ENCODE data around the gene GP1BA.
A peak's percentile ranks its signal among the peaks of the same experiment; 100 is the strongest.

The GP1BA gene

DNA sequence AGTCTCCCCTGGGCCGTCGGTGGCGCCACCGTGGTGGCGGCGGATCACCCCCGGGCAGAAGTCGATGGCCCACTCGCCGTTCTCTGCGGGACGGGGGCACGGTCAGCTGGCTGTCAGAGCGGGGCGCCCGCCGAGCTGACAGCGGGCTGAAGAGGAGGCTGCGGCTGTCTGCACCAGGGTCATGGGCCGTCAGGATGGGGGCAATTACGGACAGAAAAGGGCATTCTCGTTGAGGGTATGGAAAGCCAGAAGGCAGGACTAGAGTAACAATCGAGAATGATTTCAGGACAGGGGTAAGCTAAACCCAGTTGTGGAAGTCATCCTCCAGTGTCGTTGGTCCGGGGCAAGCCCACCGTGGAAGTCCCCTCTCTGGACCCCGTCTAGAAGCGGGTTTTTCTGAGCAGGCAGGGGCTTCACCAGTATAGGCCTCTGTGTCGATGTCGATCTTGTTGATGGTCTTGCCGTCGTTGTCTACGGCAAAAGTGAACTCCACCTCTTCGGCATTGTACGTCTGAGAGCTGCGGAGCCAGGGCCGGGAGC, 30.9 kb upstream of the GP1BA start:
- Histone ChIP-seq H3K4me3 (ENCODE audit: low read depth, low read length) (no peak overlapping the region), H3K36me3 (ENCODE audit: control insufficient read depth in 2 of 2, insufficient read depth in 1 of 2, low read length in 2 of 2) (peaks cover 0 to 34% of the 10 kb centered on the region in 2 experiments; a peak in 1 of 3 replicates), H3K4me1 (ENCODE audit: control insufficient read depth, insufficient read depth, low read length) (peaks cover 3% of the 10 kb centered on the region; the same call in 1 of the 2 replicates), H3K9me3 (ENCODE audit: control insufficient read depth, insufficient read depth, low read depth, low read length) (no peaks in the 10 kb centered on the region), H3K27ac (ENCODE audit: extremely low read depth, low read depth, low read length) (no peak overlapping the region)
- TF ChIP-seq, protein P1, sequence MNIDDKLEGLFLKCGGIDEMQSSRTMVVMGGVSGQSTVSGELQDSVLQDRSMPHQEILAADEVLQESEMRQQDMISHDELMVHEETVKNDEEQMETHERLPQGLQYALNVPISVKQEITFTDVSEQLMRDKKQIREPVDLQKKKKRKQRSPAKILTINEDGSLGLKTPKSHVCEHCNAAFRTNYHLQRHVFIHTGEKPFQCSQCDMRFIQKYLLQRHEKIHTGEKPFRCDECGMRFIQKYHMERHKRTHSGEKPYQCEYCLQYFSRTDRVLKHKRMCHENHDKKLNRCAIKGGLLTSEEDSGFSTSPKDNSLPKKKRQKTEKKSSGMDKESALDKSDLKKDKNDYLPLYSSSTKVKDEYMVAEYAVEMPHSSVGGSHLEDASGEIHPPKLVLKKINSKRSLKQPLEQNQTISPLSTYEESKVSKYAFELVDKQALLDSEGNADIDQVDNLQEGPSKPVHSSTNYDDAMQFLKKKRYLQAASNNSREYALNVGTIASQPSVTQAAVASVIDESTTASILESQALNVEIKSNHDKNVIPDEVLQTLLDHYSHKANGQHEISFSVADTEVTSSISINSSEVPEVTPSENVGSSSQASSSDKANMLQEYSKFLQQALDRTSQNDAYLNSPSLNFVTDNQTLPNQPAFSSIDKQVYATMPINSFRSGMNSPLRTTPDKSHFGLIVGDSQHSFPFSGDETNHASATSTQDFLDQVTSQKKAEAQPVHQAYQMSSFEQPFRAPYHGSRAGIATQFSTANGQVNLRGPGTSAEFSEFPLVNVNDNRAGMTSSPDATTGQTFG (tag by site-specific recombination; IDR thresholded peaks at IDR 0.05; ENCODE audit: borderline replicate concordance) = no peak
- TF ChIP-seq GLI2 (tag by site-specific recombination; IDR thresholded peaks at IDR 0.05; ENCODE audit: borderline replicate concordance, low read depth) (no peak), GLIS2 (tag by site-specific recombination; IDR thresholded peaks at IDR 0.05) (no peak), ZNF354C (tag by site-specific recombination; IDR thresholded peaks at IDR 0.05; ENCODE audit: borderline replicate concordance, low read depth) (no peak), ZNF510 (tag by site-specific recombination; IDR thresholded peaks at IDR 0.05; ENCODE audit: insufficient replicate concordance) (no peak), OSR2 (tag by site-specific recombination; IDR thresholded peaks at IDR 0.05) (no peak), ZNF19 (tag by site-specific recombination; IDR thresholded peaks at IDR 0.05; ENCODE audit: low read depth) (no peak), ZIC2 (tag by site-specific recombination; IDR thresholded peaks at IDR 0.05) (no peak), ZNF626 (tag by site-specific recombination; IDR thresholded peaks at IDR 0.05) (no peak), KLF7 (tag by site-specific recombination; IDR thresholded peaks at IDR 0.05; ENCODE audit: borderline replicate concordance) (no peak), ZNF76 (tag by site-specific recombination; IDR thresholded peaks at IDR 0.05; ENCODE audit: borderline replicate concordance, low read depth) (no peak), ZNF670 (tag by site-specific recombination; IDR thresholded peaks at IDR 0.05; ENCODE audit: low read depth) (no peak)
- TF ChIP-seq, protein P2, sequence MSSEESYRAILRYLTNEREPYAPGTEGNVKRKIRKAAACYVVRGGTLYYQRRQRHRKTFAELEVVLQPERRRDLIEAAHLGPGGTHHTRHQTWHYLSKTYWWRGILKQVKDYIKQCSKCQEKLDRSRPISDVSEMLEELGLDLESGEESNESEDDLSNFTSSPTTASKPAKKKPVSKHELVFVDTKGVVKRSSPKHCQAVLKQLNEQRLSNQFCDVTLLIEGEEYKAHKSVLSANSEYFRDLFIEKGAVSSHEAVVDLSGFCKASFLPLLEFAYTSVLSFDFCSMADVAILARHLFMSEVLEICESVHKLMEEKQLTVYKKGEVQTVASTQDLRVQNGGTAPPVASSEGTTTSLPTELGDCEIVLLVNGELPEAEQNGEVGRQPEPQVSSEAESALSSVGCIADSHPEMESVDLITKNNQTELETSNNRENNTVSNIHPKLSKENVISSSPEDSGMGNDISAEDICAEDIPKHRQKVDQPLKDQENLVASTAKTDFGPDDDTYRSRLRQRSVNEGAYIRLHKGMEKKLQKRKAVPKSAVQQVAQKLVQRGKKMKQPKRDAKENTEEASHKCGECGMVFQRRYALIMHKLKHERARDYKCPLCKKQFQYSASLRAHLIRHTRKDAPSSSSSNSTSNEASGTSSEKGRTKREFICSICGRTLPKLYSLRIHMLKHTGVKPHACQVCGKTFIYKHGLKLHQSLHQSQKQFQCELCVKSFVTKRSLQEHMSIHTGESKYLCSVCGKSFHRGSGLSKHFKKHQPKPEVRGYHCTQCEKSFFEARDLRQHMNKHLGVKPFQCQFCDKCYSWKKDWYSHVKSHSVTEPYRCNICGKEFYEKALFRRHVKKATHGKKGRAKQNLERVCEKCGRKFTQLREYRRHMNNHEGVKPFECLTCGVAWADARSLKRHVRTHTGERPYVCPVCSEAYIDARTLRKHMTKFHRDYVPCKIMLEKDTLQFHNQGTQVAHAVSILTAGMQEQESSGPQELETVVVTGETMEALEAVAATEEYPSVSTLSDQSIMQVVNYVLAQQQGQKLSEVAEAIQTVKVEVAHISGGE (tag by site-specific recombination; conservative IDR thresholded peaks at IDR 0.05; ENCODE audit: low read depth) = no peak
- TF ChIP-seq, protein P3, sequence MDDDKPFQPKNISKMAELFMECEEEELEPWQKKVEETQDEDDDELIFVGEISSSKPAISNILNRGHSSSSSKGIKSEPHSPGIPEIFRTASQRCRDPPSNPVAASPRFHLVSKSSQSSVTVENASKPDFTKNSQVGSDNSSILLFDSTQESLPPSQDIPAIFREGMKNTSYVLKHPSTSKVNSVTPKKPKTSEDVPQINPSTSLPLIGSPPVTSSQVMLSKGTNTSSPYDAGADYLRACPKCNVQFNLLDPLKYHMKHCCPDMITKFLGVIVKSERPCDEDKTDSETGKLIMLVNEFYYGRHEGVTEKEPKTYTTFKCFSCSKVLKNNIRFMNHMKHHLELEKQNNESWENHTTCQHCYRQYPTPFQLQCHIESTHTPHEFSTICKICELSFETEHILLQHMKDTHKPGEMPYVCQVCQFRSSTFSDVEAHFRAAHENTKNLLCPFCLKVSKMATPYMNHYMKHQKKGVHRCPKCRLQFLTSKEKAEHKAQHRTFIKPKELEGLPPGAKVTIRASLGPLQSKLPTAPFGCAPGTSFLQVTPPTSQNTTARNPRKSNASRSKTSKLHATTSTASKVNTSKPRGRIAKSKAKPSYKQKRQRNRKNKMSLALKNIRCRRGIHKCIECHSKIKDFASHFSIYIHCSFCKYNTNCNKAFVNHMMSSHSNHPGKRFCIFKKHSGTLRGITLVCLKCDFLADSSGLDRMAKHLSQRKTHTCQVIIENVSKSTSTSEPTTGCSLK (tag by site-specific recombination; IDR thresholded peaks at IDR 0.05) = no peak
- ChIA-PET POLR2A (interaction anchor here (0.6 to 2.1 kb wide), 2 partner anchors 43 to 66 kb away, joined by 3 to 6 read pairs; partner anchors contain the start of gene SPAG7), CTCF (interaction anchor here (0.6 to 1.2 kb wide), 5 partner anchors 8 to 338 kb away, joined by 3 to 6 read pairs (median 3); partner anchors contain the start of gene ARRB2)

DNA sequence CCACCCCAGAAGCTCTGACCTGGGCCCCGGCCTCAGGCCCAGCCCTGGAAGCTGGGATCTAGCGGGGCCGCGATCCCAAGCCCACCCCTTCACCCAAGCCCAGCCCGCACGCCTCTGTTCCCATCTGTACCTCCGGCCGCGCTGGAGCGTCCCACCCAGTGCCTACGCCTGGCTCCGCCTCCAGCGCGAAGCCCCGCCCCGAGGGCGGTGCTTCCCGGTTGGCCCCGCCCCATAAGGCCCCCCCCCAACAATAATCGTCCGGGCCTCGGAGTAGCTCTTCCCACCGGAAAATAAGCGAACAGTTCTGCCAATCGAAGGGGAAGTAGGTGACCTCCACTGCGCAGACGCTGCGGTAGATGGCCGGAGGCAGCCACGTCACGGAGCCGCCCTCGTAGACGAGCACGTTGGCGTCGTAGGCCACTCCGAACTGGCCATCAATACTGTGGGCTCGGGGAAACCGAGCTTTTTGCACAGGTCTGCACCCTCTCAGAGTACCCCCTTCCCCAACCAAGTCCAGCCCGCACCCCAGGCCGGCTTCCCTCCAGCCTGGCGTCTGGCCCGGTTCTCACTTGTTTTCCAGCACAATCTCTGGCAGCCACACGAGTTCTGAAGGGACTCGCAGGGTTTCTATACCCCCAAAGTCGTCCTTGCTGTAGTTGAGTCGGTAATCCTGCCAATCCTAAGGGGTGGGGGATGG, 30.3 kb upstream of the GP1BA start:
- POLR2A ChIA-PET = interaction anchor here (0.6 to 2.1 kb wide), 4 partner anchors 44 to 299 kb away, joined by 3 to 6 read pairs (median 4); partner anchors contain the start of gene SPAG7
- peaks cover 0 to 28% of the 10 kb centered on the region in 2 experiments; a peak in 1 of 3 replicates for H3K36me3 ChIP-seq (ENCODE audit: control insufficient read depth in 2 of 2, insufficient read depth in 1 of 2, low read length in 2 of 2)
- no peaks in the 10 kb centered on the region for H3K9me3 ChIP-seq (ENCODE audit: control insufficient read depth, insufficient read depth, low read depth, low read length)
- H3K4me3 ChIP-seq (ENCODE audit: low read depth, low read length) = no peak overlapping the region
- CTCF ChIA-PET = interaction anchor here (0.6 to 1.6 kb wide), 7 partner anchors 10 to 339 kb away, joined by 3 to 7 read pairs (median 3); no protein-coding TSS in a partner anchor
- peaks cover 3% of the 10 kb centered on the region; the same call in 1 of the 2 replicates for H3K4me1 ChIP-seq (ENCODE audit: control insufficient read depth, insufficient read depth, low read length)
- no peak overlapping the region for H3K27ac ChIP-seq (ENCODE audit: extremely low read depth, low read depth, low read length)
- TF ChIP-seq, protein P4, sequence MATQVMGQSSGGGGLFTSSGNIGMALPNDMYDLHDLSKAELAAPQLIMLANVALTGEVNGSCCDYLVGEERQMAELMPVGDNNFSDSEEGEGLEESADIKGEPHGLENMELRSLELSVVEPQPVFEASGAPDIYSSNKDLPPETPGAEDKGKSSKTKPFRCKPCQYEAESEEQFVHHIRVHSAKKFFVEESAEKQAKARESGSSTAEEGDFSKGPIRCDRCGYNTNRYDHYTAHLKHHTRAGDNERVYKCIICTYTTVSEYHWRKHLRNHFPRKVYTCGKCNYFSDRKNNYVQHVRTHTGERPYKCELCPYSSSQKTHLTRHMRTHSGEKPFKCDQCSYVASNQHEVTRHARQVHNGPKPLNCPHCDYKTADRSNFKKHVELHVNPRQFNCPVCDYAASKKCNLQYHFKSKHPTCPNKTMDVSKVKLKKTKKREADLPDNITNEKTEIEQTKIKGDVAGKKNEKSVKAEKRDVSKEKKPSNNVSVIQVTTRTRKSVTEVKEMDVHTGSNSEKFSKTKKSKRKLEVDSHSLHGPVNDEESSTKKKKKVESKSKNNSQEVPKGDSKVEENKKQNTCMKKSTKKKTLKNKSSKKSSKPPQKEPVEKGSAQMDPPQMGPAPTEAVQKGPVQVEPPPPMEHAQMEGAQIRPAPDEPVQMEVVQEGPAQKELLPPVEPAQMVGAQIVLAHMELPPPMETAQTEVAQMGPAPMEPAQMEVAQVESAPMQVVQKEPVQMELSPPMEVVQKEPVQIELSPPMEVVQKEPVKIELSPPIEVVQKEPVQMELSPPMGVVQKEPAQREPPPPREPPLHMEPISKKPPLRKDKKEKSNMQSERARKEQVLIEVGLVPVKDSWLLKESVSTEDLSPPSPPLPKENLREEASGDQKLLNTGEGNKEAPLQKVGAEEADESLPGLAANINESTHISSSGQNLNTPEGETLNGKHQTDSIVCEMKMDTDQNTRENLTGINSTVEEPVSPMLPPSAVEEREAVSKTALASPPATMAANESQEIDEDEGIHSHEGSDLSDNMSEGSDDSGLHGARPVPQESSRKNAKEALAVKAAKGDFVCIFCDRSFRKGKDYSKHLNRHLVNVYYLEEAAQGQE (tag by site-specific recombination; IDR thresholded peaks at IDR 0.05) = no peak
- TF ChIP-seq SP3 (tag by site-specific recombination; IDR thresholded peaks at IDR 0.05) (peak; percentile 40; the same call in 1 of the 2 replicates), ZNF792 (tag by site-specific recombination; IDR thresholded peaks at IDR 0.05) (no peak), ZFHX2 (tag by site-specific recombination; conservative IDR thresholded peaks at IDR 0.05) (no peak), ZNF664 (tag by site-specific recombination; IDR thresholded peaks at IDR 0.05) (no peak), ZNF341 (tag by site-specific recombination; IDR thresholded peaks at IDR 0.05; ENCODE audit: low read depth) (no peak)

Measured in HEK293 (cell line).